Spleen (tissue), 11 donors: Measurements from ENCODE around the gene DNAH6. TPM values are rescaled to one million over a fixed set of nuclear protein-coding genes. Genes with fewer than 3 reads are reported as not detected.

Experiments used
- DNase-seq: peaks from one replicate; pipeline ENCODE4 v3.0.0-alpha.2; 2020
- H3K27ac ChIP-seq, 8 donors: fragments of 200-600 bp; sonication (generic) in 7 of 8; 1 replicate in 4 of 8; 2 replicates in 4 of 8; pipeline versions ENCODE4 v1.5.0 to v1.8.0; 2016 to 2021; ENCODE audit warnings: inconsistent platforms in 4 of 8, mild to moderate bottlenecking in 4 of 8, moderate library complexity in 1 of 8
- H3K27me3 ChIP-seq, 7 donors: fragments of 200-600 bp; sonication (generic) in 6 of 7; replicated peaks in 1 of 7; 1 replicate in 4 of 7; 2 replicates in 3 of 7; pipeline versions ENCODE4 v1.5.0 to v1.8.0; 2016 to 2021; ENCODE audit warnings: inconsistent platforms in 3 of 7, mild to moderate bottlenecking in 1 of 7
- H3K36me3 ChIP-seq, 6 donors: fragments of 200-600 bp; sonication (generic) in 5 of 6; 1 replicate in 4 of 6; 2 replicates in 2 of 6; pipeline versions ENCODE4 v1.5.0 to v1.8.0; 2016 to 2021; ENCODE audit warnings: inconsistent platforms in 2 of 6
- H3K4me1 ChIP-seq, 6 donors: fragments of 200-600 bp; sonication (generic) in 5 of 6; 1 replicate in 3 of 6; 2 replicates in 3 of 6; pipeline versions ENCODE4 v1.5.0 to v1.8.0; 2016 to 2021; ENCODE audit warnings: inconsistent platforms in 3 of 6
- H3K4me3 ChIP-seq, 8 donors: fragments of 200-600 bp; sonication (generic) in 7 of 8; 1 replicate in 4 of 8; 2 replicates in 4 of 8; pipeline versions ENCODE4 v1.5.0 to v1.8.0; 2016 to 2021; ENCODE audit warnings: inconsistent platforms in 4 of 8, mild to moderate bottlenecking in 4 of 8, moderate library complexity in 2 of 8
- H3K9me3 ChIP-seq, 8 donors: fragments of 200-600 bp; sonication (generic) in 7 of 8; 1 replicate in 4 of 8; 2 replicates in 4 of 8; pipeline versions ENCODE4 v1.5.0 to v1.8.0; 2016 to 2021; ENCODE audit warnings: inconsistent platforms in 4 of 8
- CTCF ChIP-seq, 11 experiments: fragments of 200-600 bp in 7 of 11; fragments of 450-650 bp in 4 of 11; sonication (generic) in 4 of 11; IDR thresholded peaks in 8 of 11; conservative IDR thresholded peaks in 3 of 11; 1 replicate in 7 of 11; 2 replicates in 4 of 11; pipeline versions ENCODE4 v1.4.0 to v1.8.0; 2016 to 2021; ENCODE audit warnings: antibody characterized with exemption in 11 of 11, inconsistent platforms in 4 of 11, mild to moderate bottlenecking in 1 of 11
- POLR2A ChIP-seq, 3 donors: fragments of 450-650 bp; IDR thresholded peaks; one replicate each; pipeline ENCODE4 v1.5.1; 2017; ENCODE audit warnings: antibody characterized with exemption in 3 of 3, mild to moderate bottlenecking in 1 of 3
- POLR2AphosphoS5 ChIP-seq, 3 donors: sonication (generic); formaldehyde crosslinking; IDR thresholded peaks; one replicate each; pipeline ENCODE4 v1.5.1; 2017; ENCODE audit warnings: antibody characterized with exemption in 3 of 3
- WGBS, 5 donors: extraction: QIAGEN DNeasy Blood & Tissue Kit in 3 of 5; methylation state at CpG; one replicate each; pipeline versions ENCODE4 v1.1.5 to v1.1.7; 2013 to 2018; 5-methylcytosine and 5-hydroxymethylcytosine counted together
- intact Hi-C: fragments of 100-400 bp; cut with DNase I; formaldehyde crosslinking; loops from one replicate; pipeline ENCODE4 v1.15.0; 2023; ENCODE audit warnings: low total_unique reads
- polyA plus RNA-seq, 3 donors: library from polyadenylated mRNA; stranded (reverse); fragments of 200-250 nt; gene quantifications; one replicate each; pipeline ENCODE4 v1.2.1, GENCODE V29; 2013
- total RNA-seq, 7 donors: library from RNA; depleted of rRNA in 3 of 7; stranded (reverse); fragments of >200 nt in 3 of 7; fragmentation: NEBNext Ultra II Directional in 4 of 7; extraction: Animal tissue kit (Norgen Biotek cat#: 25700) in 4 of 7; gene quantifications; one replicate each; pipeline versions ENCODE4 v1.1.0 to v1.2.1, GENCODE V29; 2016 to 2021
- donor health status: healthy with polysubstance abuse.
- donor health status: DM: no; HTN: no; CAD: no; lungs with moderate emphysema.
- donor health status: DM: no; HTN: no; CAD: no.
- donor health status: Bipolar disorder and iron deficiency.
- donor health status: healthy.
- donor health status: DM: no; HTN: no; CAD: no.
- donor health status: DM: yes; HTN: yes; CAD: no.

DNAH6 gene
- total and polyA plus RNA-seq, 10 donors: 0.02 to 1.1 (median 0.43) TPM; not detected in 1

DNA sequence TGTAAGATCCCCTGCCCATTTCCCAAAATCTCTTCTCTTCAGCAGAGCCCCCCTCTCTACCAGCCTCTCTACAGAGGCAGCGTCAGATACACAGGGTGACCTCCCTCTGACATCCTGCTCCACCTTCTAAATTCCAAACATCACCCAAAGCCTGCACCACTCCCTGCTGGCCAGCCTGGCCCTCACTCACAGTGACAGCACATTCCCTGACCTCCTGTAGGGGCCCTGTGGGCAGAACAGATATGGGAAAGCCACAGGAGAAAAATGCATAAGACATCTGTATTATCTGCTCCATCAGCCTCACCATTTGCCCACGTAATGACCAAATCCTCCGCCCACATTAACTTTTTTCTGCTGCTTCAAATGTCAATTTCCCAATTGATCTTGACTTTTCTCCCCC lies 324.0 kb downstream of the DNAH6 start:
- Histone ChIP-seq H3K4me3 (no peak overlapping the region), H3K36me3 (peaks cover 0 to 6% (median 0%) of the 10 kb centered on the region in 6 donors), H3K27me3 (no peaks in the 10 kb centered on the region), H3K4me1 (peaks cover 3 to 51% (median 9%) of the 10 kb centered on the region in 6 donors), H3K9me3 (peaks cover 3 to 26% (median 19%) of the 10 kb centered on the region in 8 donors), H3K27ac (peak overlapping the region in 4 of 8 donors; percentile 22 to 92 (median 58))
- no peak for TF ChIP-seq POLR2A (IDR thresholded peaks at IDR 0.05)
- TF ChIP-seq POLR2AphosphoS5 (IDR thresholded peaks at IDR 0.05): no peak
- TF ChIP-seq CTCF (IDR thresholded peaks at IDR 0.05 in 8 of 11, conservative IDR thresholded peaks at IDR 0.05 in 3 of 11): no peak
- DNase-seq: no peak
- 54 to 79% (median 70%) methylated on average over 3 of the region's 3 CpGs for WGBS, 5 donors
- intact Hi-C loops: no loop called here

- H3K36me3 ChIP-seq: peaks cover 0 to 6% (median 0%) of the 10 kb centered on the region in 6 donors
- peaks cover 0 to 13% (median 7%) of the 10 kb centered on the region in 8 donors for H3K9me3 ChIP-seq
- intact Hi-C loops: no loop called here
- H3K4me3 ChIP-seq: no peak overlapping the region
- DNase-seq: no peak
- TF ChIP-seq POLR2A (IDR thresholded peaks at IDR 0.05) (no peak), POLR2AphosphoS5 (IDR thresholded peaks at IDR 0.05) (no peak), CTCF (IDR thresholded peaks at IDR 0.05 in 8 of 11, conservative IDR thresholded peaks at IDR 0.05 in 3 of 11) (no peak)
- H3K27me3 ChIP-seq: no peaks in the 10 kb centered on the region
- peak overlapping the region in 6 of 8 donors; percentile 18 to 92 (median 24) for H3K27ac ChIP-seq
- peaks cover 5 to 64% (median 21%) of the 10 kb centered on the region in 6 donors for H3K4me1 ChIP-seq
- WGBS, 5 donors: 75 to 92% (median 88%) methylated on average over 6 of the region's 6 CpGs
Measured at GRCh38 chr2:84841577-84841976, 325.3 kb downstream of the DNAH6 start.

- Histone ChIP-seq H3K4me3 (no peak overlapping the region), H3K4me1 (peaks cover 9 to 79% (median 26%) of the 10 kb centered on the region in 6 donors), H3K9me3 (no peaks in the 10 kb centered on the region), H3K27ac (peak overlapping the region in 7 of 8 donors; percentile 52 to 92 (median 85)), H3K27me3 (no peaks in the 10 kb centered on the region), H3K36me3 (no peaks in the 10 kb centered on the region)
- DNase-seq: no peak
- WGBS, 5 donors: 89 to 94% (median 93%) methylated on average over 8 of the region's 8 CpGs
- TF ChIP-seq POLR2AphosphoS5 (IDR thresholded peaks at IDR 0.05): no peak
- intact Hi-C loops: no loop called here
Measured at GRCh38 chr2:84844141-84844540, 327.8 kb downstream of the DNAH6 start.

DNA sequence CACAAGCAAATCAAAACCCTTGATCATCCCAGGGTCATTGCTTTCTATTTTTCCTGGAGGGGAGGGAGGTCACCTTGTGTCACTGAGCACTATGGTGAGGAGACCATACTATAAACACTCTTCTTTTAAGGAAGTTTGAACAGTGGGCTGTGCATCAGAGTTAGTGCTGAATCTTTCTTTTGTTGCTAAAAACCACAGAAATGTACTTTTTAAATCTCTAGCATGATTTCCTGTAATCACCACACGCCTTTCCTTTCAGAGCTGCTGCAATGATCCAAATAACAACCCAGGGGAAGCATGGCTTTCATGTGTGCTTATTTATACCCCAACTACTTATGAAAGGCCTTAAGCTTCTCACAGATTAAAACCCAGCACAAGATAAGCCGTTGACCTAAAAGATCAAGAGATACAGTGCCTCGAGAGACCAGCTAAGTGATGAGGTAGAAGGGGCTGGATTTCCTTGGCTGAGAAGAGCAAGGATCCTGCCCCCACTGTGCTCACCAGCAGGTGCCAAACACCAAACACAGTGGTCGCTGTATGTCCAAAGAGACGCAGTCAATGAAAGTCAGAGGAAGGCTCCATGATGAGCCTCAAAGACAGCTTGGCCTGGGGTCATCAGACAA lies 329.9 kb downstream of the DNAH6 start:
- Histone ChIP-seq H3K9me3 (no peaks in the 10 kb centered on the region), H3K27ac (peak overlapping the region; percentile 45 to 92 (median 82)), H3K4me3 (no peak overlapping the region), H3K36me3 (no peaks in the 10 kb centered on the region), H3K4me1 (peaks cover 9 to 69% (median 26%) of the 10 kb centered on the region in 6 donors), H3K27me3 (no peaks in the 10 kb centered on the region)
- no peak for DNase-seq
- TF ChIP-seq POLR2AphosphoS5 (IDR thresholded peaks at IDR 0.05) (peak in 1 of 3 donors; percentile 61), POLR2A (IDR thresholded peaks at IDR 0.05) (no peak), CTCF (IDR thresholded peaks at IDR 0.05 in 8 of 11, conservative IDR thresholded peaks at IDR 0.05 in 3 of 11) (peak in 1 of 11 experiments; percentile 4)
- WGBS, 5 donors: 11 to 23% (median 13%) methylated on average over 5 of the region's 5 CpGs
- intact Hi-C loops: no loop called here
